Kasumi-1 (cell line): ENCODE results near the gene KLK3.
"Not testable (repeated sequence)": the region's sequence is repeated elsewhere in the genome, so short reads cannot be mapped to it uniquely, and the experiment has no call there.

Source experiments
- DNase-seq, 2 experiments: peaks; one replicate each; lab custom pipeline; 2025; lab: John Stamatoyannopoulos, UW

KLK3 gene

DNA sequence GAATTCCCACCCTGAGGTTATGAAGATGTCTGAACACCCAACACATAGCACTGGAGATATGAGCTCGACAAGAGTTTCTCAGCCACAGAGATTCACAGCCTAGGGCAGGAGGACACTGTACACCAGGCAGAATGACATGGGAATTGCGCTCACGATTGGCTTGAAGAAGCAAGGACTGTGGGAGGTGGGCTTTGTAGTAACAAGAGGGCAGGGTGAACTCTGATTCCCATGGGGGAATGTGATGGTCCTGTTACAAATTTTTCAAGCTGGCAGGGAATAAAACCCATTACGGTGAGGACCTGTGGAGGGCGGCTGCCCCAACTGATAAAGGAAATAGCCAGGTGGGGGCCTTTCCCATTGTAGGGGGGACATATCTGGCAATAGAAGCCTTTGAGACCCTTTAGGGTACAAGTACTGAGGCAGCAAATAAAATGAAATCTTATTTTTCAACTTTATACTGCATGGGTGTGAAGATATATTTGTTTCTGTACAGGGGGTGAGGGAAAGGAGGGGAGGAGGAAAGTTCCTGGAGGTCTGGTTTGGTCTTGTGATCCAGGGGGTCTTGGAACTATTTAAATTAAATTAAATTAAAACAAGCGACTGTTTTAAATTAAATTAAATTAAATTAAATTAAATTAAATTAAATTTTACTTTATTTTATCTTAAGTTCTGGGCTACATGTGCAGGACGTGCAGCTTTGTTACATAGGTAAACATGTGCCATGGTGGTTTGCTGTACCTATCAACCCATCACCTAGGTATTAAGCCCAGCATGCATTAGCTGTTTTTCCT, 7.0 kb downstream of the KLK3 start:
- no peak for DNase-seq

DNA sequence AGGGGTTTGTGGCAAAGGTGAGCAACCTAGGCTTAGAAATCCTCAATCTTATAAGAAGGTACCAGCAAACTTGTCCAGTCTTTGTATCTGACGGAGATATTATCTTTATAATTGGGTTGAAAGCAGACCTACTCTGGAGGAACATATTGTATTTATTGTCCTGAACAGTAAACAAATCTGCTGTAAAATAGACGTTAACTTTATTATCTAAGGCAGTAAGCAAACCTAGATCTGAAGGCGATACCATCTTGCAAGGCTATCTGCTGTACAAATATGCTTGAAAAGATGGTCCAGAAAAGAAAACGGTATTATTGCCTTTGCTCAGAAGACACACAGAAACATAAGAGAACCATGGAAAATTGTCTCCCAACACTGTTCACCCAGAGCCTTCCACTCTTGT, 14.8 kb downstream of the KLK3 start:
- DNase-seq: no peak

DNA sequence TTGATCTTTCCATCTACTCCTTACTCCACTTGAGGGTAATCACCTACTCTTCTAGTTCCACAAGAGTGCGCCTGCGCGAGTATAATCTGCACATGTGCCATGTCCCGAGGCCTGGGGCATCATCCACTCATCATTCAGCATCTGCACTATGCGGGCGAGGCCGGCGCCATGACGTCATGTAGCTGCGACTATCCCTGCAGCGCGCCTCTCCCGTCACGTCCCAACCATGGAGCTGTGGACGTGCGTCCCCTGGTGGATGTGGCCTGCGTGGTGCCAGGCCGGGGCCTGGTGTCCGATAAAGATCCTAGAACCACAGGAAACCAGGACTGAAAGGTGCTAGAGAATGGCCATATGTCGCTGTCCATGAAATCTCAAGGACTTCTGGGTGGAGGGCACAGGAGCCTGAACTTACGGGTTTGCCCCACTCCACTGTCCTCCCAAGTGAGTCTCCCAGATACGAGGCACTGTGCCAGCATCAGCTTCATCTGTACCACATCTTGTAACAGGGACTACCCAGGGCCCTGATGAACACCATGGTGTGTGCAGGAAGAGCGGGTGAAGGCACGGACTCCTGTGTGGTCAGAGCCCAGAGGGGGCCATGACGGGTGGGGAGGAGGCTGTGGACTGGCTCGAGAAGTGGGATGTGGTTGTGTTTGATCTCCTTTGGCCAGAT, 15.8 kb downstream of the KLK3 start:
- no peak for DNase-seq

DNA sequence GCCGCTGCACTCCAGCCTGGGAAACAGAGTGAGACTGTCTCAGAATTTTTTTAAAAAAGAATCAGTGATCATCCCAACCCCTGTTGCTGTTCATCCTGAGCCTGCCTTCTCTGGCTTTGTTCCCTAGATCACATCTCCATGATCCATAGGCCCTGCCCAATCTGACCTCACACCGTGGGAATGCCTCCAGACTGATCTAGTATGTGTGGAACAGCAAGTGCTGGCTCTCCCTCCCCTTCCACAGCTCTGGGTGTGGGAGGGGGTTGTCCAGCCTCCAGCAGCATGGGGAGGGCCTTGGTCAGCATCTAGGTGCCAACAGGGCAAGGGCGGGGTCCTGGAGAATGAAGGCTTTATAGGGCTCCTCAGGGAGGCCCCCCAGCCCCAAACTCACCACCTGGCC, 18.3 kb downstream of the KLK3 start, which contains the start of gene KLK2:
TSS of gene KLK2 (plus strand) at position 384 of the 400 bp plus-strand sequence. CDS start 35 bp downstream, outside the sequence.
- DNase-seq: no peak

DNA sequence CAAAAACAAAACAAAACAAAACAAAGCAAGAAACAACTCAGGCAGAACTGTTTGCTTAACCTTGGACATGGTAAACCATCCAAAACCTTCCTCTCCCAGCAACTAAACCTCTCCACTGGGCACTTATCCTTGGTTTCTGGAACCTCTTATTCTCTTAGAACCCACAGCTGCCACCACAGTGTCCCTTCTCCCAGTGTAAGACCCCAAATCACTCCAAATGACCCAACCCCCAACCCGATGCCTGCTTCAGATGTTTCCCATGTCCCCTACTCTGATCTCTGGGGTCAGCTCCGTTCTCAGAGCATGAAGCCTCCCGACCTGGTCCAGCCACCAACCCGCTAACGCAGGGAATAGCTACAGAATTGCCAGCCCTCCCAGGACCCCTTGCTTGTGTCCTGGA, 19.5 kb downstream of the KLK3 start:
- no peak for DNase-seq

DNA sequence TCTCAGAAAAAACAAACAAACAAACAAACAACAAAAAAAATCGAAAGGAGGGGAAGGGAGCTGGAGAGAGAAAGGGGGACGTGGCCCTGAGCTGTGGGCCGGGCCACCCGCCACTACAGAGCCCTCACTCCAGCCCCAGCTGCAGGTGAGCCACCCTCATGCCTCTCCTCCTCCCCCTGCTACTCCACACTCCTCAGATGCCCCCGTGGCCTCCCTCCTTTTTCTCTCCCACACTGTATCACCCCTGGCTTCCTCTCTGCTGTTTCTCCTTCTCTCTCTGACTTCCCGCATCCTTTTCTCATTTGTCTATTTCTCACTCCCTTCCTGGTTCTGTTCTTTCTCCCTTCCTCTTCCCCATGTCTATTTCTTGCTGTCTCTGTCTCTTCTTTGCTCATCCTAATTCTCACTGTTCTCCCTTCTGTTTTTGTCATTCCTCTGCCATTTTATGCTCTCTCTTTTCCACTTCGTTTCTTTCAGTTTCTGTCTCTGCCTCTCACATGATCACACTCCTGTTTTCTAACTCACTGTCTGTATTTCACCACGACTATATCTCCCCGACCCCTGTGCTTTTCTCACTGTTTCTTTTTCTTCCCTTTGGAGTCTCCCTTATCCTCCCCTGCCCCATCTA, 21.2 kb downstream of the KLK3 start:
- DNase-seq: no peak

DNA sequence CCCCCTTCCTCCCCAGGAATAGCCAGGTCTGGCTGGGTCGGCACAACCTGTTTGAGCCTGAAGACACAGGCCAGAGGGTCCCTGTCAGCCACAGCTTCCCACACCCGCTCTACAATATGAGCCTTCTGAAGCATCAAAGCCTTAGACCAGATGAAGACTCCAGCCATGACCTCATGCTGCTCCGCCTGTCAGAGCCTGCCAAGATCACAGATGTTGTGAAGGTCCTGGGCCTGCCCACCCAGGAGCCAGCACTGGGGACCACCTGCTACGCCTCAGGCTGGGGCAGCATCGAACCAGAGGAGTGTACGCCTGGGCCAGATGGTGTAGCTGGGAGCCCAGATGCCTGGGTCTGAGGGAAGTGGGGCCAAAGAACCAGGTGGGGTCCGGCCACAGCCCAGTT, 21.7 kb downstream of the KLK3 start:
- DNase-seq: no peak

DNA sequence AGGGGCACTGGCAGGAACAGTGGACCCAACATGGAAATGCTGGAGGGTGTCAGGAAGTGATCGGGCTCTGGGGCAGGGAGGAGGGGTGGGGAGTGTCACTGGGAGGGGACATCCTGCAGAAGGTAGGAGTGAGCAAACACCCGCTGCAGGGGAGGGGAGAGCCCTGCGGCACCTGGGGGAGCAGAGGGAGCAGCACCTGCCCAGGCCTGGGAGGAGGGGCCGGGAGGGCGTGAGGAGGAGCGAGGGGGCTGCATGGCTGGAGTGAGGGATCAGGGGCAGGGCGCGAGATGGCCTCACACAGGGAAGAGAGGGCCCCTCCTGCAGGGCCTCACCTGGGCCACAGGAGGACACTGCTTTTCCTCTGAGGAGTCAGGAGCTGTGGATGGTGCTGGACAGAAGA, 22.6 kb downstream of the KLK3 start:
- DNase-seq: no peak

DNA sequence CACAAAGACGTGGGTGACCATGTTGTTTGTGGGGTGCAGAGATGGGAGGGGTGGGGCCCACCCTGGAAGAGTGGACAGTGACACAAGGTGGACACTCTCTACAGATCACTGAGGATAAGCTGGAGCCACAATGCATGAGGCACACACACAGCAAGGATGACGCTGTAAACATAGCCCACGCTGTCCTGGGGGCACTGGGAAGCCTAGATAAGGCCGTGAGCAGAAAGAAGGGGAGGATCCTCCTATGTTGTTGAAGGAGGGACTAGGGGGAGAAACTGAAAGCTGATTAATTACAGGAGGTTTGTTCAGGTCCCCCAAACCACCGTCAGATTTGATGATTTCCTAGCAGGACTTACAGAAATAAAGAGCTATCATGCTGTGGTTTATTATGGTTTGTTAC, 24.1 kb downstream of the KLK3 start:
- no peak for DNase-seq

DNA sequence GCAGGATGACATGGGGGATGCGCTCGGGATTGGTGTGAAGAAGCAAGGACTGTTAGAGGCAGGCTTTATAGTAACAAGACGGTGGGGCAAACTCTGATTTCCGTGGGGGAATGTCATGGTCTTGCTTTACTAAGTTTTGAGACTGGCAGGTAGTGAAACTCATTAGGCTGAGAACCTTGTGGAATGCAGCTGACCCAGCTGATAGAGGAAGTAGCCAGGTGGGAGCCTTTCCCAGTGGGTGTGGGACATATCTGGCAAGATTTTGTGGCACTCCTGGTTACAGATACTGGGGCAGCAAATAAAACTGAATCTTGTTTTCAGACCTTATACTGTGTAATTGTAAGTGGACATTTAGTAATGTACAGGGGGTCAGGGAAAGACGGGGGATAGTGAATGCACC, 25.5 kb downstream of the KLK3 start:
- no peak for DNase-seq

DNA sequence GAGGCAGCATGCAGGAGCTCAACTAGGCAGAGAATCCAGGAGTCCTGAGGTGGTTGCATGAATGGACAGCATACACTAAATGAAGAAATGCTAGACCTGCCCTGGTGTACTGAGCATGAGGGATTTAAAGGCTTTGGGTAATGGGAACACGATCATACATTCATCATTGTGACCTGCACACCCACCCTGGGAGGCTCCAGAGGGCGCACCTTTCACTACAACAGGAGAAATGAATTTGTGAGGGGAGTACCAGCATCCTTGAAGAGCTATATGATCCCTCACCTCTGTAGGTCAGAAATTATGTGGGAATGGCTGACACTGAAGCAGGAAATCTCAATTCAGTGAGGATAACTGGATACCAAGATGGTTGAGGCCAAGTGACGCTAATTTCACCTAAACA, 27.5 kb downstream of the KLK3 start:
- no peak for DNase-seq

DNA sequence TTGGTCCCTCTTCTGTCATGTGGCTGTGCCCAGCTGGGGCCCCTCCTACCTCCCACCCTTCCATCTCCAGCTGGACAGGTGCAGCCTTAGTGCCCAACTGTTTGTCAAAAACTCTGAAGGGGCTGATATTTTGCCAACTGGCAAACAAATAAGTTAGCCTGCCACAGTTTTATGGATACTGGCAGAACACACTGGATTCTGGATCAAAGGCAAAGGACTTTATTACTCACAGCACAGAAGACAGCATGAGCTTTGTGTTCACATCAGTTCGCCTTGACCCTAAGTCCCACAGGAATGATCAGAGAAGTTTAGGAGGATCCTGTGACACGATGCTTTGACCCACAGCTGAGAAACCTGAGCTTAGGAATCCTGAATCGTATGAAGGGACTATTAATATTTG, 34.9 kb downstream of the KLK3 start:
- no peak for DNase-seq

DNA sequence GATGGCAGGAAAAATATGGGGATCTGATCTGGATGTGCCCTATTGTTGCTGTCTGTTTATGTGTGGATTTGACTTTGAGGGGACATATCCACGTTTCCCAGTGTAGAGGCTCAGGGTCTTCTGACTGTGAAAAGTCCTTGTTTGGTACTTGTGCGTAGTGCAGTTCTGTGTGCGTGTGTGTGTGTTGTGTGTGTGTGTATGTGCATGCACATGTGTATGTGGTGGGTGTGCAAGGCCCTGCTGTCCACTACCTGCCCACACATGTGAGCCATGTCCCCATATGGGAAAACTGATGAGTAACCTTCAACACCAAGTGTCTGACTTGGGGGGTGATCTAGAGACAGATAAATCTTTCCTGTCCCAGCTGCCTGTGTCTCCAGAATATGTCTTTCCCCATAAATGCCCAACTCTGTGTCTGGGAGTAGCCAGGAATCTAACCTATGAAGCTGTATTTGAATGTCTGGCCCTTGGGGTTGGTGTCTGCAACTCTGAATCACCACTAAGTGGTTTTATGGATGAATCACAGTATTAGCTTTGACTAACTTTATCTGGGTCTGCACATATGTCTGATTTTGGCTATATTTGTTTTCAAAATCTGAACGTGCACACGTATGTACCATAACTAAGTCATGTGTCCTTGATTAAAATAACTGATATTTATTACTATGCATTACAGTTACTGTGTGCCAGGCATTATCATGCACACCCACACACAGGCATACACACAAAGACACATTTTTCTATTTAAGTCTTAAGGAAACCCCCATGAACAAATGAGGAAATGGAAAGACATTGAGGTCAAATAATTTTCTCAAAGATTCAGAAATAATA, 35.9 kb downstream of the KLK3 start:
- DNase-seq: no peak

DNA sequence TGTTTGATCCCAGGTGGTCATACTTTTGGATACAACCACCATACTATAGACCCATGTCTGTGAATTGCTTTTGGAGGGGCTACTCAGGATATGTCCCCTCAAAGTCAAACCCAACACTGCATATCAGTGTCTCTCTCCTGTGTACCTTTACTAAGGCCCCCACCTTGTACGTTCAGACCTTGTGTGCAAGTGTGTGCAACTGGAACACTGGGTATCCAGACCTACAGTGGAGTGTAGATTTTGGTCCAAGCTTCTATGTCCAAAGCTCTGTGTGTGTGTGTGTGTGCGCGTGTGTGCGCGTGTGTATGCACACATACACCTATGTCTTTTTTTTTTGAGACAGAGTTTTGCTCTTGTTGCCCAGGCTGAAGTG, 36.5 kb downstream of the KLK3 start:
- no peak for DNase-seq

DNA sequence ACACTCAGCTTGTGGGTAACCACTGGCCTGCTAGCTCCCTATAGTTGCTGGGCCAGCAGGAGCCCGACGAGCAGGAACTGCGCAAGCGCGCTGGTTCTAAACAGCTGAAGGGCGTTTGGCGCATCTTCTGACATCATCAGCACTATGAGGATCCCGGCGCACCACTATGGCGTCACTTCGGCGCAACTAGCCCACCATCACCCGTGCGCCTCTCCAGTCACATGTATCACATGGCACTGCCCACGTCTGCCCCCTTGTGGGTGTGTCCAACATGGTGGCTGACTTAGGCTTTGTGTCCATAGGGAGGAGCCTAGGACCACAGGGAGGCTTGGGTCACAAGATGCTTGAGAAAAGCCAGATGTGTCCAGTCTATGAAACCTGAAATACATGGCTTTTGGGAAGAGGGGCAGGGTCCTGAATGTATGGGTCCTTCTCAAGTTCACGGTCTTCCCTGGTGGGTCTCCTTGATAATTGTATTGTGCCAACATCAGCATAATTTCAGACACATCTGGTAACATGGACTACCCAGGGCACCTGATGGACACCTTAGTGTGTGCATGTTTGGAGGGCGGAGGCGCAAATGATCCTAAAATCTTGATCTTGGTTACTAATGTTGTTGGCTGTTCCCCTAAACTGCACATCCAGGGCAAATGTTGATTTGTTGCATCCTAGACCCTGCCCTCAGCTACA, 38.5 kb downstream of the KLK3 start:
- DNase-seq: no peak

DNA sequence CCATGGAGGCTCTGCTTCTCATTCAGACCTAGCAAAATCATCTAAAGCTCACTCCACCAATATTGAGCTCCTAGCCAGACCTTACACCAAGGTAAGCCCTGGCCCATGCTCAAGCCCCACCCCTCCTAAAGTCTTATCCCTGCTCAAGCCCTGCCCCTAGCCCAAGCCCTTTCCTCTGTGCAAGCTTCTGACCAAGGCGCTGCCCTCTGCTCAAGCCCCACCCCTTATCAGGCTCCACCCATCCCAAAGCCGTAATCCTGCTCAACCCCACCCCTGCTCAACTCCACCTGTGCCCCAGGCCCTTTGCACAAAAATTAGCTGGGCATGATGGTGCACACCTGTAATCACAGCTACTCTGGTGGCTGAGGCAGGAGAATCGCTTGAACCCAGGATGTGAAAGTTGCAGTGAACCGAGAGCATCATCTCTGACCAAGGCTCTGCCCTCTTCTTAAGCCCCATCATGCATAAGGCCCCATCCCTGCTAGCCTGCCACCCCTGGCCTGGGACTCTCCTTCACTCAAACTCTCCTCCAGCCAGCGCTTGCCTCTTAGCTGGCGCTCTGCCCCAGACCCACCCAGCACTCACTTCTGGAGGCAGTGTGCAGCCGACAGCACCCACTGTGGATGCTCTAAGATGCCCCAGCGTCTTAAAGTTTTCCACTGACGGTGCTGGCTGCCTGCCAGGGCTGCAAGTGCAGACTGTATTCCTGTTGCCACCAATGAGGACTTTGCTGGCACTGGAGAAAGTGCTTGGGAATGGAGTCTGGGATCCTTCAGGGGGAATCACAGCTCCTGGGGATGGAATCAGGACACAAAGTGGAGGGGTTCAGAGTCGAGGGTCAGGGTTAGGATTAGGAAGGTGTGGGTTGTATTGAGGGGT, 40.0 kb downstream of the KLK3 start:
- no peak for DNase-seq

DNA sequence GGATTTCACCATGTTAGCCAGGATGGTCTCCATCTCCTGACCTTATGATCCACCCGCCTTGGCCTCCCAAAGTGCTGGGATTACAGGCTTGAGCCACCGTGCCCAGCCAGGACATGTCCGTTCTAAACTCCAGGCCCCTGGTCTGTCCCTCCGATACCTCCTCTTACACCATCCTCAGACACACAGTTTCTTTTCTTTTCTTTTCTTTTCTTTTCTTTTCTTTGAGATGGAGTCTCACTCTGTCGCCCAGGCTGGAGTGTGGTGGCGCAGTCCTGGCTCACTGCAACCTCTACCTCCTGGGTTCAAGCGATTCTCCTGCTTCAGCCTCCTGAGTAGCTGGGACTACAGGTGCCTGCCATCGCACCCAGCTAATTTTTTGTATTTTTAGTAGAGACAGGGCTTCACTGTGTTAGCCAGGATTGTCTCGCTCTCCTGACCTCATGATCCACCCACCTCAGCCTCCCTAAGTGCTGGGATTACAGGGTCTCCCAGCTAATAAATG, 41.4 kb downstream of the KLK3 start:
- DNase-seq: not testable (repeated sequence)

DNA sequence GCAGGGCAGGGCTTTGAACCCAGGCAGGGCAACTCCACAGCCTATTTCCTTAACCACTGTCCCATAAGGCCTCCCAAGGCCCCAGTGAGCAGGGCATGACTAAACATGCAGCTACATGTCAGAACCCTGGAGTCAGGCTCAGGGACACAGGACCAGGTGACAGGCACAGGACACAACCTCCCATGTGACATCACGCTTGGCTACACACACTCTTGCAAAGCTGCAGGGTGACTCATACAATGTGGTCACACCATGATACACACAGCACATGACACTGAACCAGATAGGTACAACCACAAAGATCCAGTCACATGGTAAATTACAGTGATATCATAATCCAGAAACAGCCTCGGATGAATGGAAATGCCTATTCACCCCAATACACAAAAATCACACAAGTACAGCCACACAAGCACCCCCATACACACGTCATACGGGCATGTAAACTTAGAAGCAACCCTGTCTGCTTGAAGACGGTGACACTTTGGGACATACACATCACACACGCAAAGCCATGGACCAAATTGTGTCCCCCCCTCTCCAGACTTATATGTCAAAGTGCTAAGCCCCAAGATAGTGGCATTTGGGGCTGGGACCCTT, 42.0 kb downstream of the KLK3 start:
- DNase-seq: no peak

DNA sequence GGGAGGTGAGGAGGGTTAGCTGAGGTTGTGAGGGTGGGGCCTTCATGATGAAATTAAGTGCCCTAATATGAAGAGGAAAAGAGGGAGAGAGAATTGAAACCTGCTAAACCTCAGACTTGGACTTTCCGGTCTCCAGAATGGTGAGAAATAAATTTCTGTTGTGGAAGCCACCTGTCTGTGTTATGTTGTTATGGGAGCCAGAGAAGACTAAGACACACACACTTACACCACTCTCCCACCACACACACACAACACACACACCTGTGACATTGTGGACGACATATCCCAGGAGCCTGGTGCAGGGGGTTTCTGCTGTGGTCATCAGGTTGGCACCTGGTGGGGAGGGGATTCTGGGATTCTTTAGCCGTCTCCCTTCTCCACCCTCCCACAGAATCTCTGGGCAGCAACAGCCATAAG, 42.5 kb downstream of the KLK3 start:
- no peak for DNase-seq

DNA sequence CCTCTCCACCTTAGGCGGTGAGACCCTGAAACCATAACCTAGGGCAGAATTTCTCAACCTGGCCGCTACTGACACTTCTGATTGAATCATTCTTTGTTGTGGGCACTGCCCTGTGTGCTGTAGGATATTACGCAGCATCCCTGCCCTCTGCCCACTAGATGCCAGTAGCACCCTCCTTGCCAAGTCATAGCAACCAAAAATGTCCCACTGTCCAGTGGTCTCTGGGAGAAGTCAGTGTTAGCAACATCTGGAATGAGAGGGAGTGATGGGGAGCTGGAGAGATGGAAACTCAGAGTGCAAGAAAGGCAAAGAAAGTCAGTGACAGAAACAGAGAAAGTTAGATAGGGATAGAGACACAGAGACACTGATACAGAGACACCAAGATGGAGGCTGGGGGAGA, 42.9 kb downstream of the KLK3 start:
- no peak for DNase-seq
